NCI-H526 (cell line): ENCODE measurements around the gene OGT.
"Not testable (repeated sequence)": the region's sequence is repeated elsewhere in the genome, so short reads cannot be mapped to it uniquely, and the experiment has no call there.

Experiments
- DNase-seq, 2 experiments: peaks; one replicate each; lab custom pipeline; 2025; lab: John Stamatoyannopoulos, UW

Gene OGT

DNA sequence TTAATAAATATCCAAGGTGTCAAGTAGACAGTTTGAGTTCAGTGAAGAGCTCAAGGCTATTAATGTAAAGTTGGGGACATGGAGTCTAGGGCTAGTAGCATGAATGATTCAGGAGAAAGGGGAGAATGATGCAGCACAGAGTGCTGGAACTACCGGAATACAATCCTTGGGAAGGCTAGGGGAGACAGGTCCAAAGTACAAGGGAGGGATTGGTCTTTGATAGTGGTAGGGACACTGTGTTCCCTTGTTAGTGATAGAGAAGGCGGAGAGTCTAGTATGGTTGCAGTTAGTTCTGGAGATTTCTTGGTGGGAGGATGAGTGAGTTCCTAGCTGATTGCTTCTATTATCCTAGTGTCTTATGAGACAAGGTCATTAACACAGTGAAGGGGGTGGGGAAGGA lies 54.0 kb downstream of the OGT start:
- DNase-seq, result no peak

DNA sequence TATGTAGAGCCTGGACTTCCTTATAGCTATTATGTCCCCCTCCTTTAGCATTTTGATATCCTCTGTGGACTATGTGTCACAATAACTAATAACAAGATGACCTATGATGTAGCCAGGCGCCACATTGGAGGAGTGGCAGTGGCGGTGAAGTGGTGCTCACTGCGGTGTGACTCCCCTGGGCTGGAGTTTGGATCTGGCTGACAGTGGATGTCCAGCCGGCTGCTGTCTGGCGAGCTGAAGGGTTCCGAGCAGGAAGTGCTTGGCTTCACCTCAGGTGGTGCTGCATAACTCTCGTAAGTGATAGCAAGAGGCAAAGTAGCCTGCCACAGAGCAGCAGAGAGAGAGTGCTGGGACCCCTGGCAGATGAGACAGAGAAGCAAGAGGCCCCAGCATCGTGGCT lies 60.3 kb downstream of the OGT start:
- DNase-seq, result not testable (repeated sequence)

DNA sequence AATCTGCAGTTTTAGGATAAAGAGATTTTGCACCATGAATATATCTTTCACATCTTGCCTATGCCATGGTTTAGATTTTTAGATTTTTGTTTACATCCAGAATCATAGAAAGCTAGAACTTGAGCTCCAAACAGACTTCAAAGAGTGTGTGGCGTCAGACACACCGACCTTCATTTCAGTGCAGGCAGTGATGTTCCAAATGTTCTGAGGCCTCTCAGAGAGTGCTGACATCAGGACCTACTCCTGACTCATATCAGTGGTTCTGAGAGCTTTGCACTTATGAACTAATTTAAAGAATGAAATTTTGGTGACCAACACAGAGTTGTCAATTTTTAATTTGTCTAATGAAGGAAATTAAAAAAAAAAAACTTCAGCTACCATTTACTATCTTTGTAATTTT lies 67.1 kb downstream of the OGT start:
- no peak for DNase-seq

DNA sequence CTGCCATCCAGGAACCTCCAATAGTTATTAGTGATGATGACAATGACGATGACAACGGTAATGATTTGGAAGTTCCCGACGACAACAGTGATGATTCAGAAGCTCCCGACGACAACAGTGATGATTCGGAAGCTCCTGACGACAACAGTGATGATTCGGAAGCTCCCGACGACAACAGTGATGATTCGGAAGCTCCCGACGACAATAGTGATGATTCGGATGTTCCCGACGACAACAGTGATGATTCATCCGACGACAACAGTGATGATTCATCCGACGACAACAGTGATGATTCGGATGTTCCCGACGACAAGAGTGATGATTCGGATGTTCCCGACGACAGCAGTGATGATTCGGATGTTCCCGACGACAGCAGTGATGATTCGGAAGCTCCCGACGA lies 70.7 kb downstream of the OGT start:
- no peak for DNase-seq

DNA sequence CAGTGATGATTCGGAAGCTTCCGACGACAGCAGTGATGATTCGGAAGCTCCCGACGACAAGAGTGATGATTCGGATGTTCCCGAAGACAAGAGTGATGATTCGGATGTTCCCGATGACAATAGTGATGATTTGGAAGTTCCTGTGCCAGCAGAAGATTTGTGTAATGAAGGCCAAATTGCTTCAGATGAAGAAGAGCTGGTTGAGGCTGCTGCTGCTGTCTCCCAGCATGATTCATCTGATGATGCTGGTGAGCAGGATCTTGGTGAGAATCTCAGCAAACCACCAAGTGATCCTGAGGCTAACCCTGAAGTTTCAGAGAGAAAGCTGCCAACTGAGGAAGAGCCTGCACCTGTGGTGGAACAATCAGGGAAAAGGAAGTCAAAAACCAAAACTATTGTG lies 71.2 kb downstream of the OGT start:
- no peak for DNase-seq

DNA sequence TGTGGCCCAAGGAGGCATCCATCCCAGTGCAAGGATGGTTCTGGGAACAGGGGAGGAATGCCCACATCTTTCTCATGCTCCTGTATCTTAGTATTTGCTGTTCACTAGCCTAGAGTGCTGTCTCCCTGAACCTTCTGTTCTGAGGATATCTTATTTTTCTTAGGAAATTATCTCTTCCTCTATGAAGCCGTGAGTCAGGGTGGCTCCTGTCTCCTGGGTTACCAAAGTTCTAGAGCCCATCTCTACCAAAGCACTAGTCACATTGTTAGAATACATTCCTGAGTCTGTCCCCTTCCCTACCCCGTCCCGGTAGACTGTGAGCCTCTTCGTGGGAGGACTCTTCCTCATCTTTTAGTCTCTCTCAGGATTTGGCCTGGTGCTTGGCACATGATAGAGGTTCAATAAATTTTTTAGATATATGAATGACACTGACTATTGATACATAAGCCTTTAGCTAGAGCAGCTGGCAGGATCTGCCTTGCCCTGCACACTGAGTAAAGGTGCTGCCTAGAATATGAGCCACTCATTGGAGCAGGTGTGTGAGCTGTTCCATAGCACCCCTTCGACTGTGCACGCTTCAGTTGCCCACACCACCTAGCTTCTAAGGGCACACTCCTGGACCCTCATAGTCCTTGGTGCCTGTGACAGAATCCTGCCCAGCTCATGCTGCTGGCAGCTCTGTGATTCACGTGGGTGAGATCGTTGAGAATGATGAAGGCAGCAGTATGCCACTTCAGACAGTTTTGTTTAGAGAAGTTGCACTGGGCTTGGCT lies 72.1 kb downstream of the OGT start:
- no peak for DNase-seq

DNA sequence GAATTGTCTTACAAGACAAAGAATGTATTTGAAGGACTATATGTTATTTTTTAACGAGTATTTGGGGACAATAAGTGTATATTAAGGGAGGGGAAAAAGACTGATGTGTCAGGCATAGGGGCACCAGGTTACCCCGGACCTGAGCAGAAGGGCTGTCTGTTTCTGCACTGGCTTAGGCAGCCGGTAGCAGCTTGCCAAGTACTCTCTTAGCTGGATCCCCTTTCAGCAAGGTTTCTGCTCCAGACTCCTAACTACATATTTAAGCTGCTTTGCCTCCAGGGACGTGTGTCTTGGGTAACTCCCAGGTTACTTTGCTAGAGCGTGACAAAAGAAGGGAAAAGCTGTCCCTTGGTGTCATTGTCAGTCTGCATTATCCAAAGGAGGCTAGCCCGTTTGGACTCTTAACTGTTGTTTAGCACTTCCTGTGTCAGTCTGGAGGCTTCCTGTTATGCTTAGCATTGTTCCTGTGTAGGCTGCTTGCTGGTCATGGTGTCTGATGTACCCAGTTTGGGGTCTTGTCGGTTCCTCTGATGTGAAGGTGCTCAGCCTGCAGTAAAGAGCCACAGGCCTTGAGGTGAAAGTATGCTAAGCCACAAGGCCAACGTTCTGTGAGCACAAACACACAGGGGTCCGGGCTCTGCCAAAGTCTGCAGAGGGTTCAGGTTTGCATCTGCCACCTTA lies 73.8 kb downstream of the OGT start:
- no peak for DNase-seq

DNA sequence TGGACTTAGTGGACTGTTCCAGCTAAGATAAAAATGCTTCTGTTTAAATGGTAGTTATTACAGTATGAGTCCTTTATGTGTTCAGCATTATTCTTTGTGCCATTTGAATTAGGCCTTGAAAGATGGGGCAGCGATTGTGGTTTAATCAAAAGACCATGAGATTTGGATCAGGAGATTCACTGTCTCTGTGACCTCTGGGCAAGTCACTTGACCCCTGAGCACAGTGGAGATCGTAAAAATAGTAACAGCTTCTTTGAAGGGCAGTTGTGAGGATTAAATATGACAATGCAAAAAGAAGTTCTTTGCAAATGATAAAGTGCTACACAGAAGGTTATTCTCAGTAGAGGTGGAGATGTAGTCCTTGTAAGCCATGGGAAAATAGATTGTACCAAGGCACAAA lies 74.6 kb downstream of the OGT start:
- no peak for DNase-seq

DNA sequence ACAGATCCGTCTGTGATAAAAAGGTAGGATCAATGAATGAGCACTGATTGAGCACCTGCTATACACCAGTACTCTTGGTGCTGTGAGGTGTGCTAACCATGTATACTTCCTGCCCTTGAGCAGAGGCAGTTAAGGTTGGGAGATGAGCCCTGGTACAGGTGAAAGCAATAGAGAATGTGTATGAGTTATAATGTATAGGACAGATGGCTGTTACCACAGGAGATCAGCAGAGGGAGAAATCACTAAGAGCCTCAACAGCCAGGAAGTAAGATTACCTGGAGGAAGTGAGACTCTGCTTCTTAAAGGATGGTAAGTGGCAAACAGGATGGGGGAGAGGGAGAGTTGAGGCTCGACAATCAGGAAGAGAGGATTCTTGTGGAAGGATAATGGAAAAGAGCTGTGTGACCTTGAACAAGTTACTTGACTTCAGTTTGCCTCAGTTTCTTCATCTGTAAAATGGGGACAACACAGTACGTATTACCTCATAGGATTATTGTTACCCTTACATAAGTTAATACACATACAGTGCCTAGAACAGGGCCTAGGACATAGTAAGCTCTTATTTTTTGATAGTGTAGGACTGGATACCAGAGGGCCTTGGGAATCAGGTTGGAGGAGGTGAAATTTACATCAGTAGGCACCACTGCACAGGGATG lies 76.3 kb downstream of the OGT start:
- DNase-seq, result no peak

DNA sequence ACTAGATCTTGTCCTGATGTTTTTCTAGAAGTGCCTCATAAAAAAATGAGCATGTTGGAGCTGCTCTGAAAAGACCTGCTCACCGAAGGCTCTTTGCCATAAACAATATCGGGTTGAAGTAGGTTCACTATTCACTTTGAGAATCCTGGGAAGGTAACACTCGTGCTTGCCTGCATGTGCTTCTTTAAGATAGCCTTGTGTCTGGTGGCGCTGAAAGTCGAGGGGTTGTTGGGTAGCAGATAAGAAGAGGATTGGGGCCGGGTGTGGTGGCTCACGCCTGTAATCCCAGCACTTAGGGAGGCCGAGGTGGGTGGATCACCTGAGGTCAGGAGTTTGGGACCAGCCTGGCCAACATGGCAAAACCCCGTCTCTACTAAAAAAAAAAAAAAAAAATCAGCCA lies 78.8 kb downstream of the OGT start:
- DNase-seq, result not testable (repeated sequence)

DNA sequence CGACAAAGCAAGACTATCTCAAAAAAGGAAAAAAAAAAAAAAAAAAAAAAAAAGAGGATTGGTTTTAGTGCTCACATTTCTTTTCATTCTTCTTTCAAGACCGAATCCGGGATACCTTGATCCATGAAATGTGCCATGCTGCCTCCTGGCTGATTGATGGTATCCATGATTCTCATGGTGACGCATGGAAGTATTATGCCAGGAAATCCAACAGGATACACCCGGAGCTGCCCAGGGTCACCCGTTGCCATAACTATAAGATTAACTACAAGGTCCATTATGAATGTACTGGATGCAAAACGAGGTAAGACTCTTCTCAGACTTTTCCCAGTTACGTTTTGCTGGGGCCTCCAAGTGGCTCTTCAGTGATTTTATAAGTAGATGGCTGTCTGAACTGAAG lies 79.4 kb downstream of the OGT start:
- DNase-seq, result no peak

DNA sequence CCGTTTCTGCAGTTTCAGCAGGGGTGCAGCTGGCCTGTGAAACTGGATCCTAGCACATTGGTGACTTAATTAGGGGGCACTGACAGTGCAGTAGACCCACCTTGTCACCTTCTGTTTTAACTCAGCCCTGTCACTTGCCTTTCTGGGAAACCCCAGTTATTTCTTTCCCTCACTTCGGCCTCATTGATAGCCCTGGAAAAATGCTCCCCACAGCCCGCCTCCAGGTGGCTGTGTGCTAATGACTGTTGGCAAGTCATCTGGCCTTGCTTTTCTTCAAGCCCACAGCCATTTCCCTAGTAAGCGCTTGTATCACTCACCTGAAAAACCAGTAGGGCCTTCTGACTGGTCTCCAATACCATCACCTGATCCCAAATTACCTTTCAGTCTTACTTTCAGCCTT lies 82.2 kb downstream of the OGT start:
- no peak for DNase-seq

DNA sequence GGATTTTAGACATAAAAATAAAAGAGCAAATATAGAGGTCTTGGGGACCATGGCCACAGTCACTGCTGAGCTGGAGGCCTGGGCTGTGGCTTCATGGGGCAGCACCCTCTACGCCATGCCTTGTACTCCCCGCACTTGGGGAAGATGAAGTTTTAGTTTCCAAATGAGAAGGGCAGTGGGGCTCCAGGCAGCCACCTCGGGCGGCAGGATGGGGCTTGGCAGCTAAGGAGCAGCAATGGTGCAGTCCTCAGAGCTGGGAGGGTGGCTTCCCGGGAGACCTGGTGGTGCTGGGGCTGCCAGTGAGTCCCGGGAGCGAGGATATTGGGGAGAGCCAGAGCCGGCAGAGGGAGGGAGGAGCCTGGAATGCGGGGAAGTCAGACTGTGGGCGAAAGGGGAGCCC lies 83.0 kb downstream of the OGT start:
- DNase-seq, result no peak

DNA sequence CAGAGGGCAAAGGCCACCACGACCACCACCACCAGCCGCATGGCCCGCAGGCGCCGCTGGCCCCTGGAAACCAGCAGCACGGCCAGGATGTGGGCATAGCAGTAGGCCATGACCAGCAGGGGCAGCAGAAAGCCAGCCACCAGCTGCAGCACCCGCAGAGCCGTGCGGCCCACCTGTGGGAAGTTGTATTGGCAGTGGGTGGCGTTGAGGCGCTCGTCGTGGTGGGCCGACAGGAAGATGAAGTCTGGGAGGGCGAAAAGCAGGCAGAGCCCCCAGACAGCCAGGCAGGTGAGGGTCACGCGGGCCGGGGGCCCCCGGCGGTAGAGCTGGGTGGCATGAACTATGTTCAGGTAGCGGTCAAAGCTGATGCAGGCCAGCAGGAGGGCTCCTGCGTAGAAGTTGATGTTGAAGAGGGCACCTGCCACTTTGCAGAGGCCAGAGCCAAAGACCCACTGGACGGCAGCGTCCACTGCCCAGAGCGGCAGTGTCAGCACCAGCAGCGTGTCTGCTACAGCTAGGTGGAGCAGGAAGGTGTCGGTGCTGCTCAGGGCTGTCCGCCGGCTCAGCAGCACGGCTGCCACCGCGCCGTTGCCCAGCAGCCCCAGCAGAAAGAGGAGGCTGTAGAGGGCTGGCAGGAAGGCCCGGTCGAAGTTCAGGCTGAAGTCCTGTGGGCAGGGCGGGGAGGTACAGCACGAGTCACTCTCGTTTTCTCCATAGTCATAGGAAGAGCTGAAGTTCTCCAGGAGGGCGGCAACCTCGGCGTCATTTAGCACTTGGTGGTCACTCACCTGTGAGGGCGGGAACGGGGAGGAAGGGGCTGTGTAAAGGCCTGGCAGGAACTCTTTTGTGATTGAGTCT lies 84.0 kb downstream of the OGT start:
- DNase-seq, result no peak

DNA sequence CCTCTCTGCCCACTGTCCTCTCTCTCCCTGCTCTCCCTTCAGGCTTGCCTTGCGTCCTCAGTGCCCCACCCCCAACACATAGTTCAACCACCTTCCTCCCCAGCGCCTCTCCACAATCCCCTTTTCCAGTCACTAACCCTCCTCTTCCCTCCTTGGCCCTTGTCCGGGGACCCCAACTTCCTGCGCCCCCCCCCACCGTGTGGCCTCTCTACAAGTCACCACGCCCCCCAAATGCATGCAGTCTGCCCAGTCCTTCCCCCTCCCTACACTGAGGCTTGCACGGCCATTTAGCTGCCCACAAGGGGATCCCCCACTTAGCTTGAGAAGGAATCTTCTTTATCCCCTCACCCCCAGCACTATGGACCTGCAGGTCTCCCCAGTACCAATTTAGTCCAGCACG lies 84.8 kb downstream of the OGT start:
- DNase-seq, result no peak

DNA sequence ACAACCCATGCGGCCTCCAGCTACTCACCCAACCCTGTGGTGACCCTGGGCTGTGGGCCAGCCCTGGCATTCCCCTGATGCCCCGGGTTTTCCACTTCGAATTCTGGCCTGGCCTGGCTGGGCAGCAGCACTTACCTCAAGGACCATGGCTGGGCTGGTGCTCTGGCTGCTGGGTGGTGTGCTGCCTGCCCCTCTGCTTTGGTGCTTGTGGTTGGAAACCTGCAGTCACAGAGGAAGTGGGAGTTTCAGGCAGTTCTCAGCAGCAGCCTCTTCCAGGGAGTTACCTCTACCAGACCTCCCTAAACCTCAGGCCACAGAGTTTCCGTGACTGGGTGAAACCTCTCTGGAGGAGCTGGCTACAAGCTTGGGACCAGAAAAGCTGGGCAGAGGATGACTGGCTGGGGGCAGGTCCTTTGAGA lies 85.4 kb downstream of the OGT start, which contains the start of gene CXCR3:
CXCR3 (minus strand) TSS at position 209 of the 419 bp plus-strand sequence; CDS start at position 147, 62 bp downstream.
- DNase-seq, result no peak

DNA sequence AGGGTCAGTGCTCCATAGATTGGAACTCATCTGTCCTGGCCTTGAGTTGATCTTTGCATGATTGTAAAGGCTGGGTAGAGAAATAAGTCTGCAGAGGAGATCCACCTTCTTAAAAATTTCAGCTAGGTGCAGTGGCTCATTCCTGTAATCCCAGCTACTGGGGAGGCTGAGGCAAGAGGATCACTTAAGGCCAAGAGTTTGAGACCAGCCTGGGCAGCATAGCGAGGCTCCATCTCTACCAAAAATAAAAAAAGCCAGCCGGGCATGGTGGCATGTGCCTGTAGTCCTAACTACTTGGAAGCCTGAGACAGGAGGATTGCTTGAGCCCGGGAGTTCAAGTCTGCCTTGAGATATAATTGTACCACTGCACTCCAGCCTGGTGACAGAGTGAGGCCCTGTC lies 85.9 kb downstream of the OGT start:
- no peak for DNase-seq

DNA sequence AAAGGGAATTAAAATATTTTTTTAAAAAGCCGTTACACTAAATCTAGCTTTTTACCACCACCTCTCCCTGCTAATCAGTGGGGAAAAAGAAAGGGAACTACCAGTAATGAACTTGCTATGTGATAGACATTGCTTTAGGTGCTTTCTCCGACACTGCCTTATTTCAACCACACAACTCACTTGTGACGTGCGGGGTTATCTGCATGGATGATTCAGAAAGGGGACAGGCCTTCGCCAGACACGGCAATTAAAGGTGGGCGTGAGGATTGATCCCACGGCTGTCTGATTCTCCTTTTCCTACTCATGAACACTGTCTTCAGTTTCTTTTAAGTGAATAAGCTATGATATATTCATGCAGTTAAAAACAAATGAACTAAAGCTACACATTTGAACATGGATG lies 86.3 kb downstream of the OGT start:
- DNase-seq, result no peak

DNA sequence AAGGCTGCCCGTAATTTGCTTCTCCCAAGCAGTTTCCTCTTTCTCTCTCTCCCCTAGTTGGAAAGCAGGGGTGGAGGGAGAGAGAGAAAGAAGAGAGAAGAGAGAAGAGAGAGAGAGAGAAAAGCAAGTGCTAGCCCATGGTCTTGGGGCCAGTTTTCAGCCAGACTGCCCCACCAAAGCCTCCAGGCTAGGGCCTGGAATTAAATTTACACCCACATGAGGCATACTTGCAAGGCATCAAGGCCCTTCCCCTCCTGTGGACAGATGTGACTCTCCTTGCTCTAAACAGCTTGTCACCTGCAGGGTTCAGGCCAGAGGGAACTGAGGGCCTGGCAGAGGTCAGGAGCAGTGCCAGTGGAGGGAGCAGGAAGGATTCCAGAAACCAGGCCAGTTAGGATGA lies 87.1 kb downstream of the OGT start:
- DNase-seq, result no peak

DNA sequence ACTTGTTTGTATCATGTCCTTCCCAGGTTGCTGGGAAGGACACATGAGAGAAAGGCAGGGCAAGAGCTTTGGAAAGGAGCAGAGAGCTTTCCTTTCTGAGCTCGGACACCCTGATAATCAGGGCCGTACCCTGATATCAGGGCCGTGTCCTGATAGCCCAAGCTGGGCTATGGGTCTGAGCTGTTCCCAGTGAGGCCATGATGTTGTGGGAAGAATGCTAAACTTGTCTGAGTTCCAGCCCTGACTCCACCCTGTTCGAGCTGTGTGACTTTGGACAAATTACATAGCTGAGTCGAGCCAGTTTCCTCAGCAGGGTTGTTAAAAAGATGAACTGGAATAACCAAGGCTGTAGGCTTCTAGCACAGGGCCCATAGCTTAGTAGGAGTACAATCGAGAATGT lies 88.7 kb downstream of the OGT start:
- DNase-seq, result no peak

DNA sequence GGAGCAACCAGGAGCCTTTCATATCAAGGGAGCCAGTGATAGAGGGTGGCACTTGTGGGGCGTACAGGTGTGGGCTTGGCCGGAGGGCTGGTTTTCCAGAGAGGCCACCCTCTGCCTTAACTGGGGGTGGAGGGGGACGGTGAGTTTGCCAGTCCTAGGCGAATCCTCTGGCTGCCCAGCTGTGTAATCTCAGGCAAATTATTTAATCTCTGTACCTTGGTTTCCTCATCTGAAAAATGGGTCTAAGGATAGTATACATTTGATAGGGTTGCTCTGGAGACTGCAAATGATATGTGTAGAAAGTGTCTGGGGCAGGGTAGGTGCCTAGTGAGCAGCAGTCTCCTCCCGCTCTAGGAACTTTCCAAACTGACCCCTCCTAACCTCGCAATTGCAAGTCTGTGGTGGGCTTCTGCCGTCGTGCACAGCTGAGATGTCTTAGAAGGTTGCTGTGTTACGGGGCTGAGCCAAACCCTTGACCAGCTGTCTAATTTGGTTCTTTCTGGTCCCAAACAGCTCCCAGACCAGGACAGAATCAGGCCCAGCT lies 89.2 kb downstream of the OGT start:
- no peak for DNase-seq
